GM23338 (cell line): ENCODE data around the gene ABCA7.

Experiments
- EZH2 ChIP-seq: fragments of 200-600 bp; sonication (generic); IDR thresholded peaks from one replicate; pipeline ENCODE4 v1.8.0; 2017; ENCODE audit warnings: antibody characterized with exemption, mild to moderate bottlenecking, low read depth; ENCODE audit not compliant: unreplicated experiment
- TF ChIP-seq, protein P1 (sequence below), 2 experiments: fragments of 200-600 bp in 1 of 2; sonication (generic) in 1 of 2; conservative IDR thresholded peaks; 2 replicates each; pipeline versions ENCODE4 v1.5.1 to v1.6.1; 2016 to 2017; ENCODE audit warnings: antibody characterized with exemption in 2 of 2, low read depth in 2 of 2, mild to moderate bottlenecking in 2 of 2, moderate library complexity in 1 of 2
- TF ChIP-seq, protein P2 (sequence below): IDR thresholded peaks from one replicate; pipeline ENCODE4 v1.6.1; 2018; ENCODE audit warnings: antibody characterized with exemption; ENCODE audit not compliant: unreplicated experiment

DNA sequence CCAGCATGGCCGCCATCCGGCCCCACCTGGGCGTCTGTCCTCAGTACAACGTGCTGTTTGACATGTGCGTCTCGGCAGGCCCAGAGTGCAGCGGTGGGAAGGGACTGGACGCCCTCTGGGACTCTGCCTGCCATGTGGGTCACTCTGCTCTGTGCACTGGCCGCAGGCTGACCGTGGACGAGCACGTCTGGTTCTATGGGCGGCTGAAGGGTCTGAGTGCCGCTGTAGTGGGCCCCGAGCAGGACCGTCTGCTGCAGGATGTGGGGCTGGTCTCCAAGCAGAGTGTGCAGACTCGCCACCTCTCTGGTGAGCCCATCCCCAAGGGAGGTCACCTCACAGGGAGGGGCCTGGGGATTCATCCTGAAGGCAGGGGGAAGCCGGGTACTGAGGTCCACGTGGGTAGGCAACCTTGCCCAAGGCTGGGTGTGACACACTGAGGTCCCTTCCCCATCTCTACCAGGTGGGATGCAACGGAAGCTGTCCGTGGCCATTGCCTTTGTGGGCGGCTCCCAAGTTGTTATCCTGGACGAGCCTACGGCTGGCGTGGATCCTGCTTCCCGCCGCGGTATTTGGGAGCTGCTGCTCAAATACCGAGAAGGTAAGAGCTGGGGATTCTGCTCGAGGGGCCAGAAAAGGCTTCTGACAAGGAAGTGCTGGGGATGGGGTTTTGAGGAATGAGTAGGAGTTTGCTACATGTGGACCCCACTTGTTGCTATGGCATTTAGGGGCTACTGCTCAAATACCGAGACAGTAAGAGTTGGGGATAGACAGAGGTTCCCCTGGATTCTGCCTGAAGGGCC is 11.3 kb downstream of the ABCA7 start:
- TF ChIP-seq, protein P1, sequence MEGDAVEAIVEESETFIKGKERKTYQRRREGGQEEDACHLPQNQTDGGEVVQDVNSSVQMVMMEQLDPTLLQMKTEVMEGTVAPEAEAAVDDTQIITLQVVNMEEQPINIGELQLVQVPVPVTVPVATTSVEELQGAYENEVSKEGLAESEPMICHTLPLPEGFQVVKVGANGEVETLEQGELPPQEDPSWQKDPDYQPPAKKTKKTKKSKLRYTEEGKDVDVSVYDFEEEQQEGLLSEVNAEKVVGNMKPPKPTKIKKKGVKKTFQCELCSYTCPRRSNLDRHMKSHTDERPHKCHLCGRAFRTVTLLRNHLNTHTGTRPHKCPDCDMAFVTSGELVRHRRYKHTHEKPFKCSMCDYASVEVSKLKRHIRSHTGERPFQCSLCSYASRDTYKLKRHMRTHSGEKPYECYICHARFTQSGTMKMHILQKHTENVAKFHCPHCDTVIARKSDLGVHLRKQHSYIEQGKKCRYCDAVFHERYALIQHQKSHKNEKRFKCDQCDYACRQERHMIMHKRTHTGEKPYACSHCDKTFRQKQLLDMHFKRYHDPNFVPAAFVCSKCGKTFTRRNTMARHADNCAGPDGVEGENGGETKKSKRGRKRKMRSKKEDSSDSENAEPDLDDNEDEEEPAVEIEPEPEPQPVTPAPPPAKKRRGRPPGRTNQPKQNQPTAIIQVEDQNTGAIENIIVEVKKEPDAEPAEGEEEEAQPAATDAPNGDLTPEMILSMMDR (conservative IDR thresholded peaks at IDR 0.05; ENCODE audit: low read depth in 2 of 2): no peak
- TF ChIP-seq, protein P2, sequence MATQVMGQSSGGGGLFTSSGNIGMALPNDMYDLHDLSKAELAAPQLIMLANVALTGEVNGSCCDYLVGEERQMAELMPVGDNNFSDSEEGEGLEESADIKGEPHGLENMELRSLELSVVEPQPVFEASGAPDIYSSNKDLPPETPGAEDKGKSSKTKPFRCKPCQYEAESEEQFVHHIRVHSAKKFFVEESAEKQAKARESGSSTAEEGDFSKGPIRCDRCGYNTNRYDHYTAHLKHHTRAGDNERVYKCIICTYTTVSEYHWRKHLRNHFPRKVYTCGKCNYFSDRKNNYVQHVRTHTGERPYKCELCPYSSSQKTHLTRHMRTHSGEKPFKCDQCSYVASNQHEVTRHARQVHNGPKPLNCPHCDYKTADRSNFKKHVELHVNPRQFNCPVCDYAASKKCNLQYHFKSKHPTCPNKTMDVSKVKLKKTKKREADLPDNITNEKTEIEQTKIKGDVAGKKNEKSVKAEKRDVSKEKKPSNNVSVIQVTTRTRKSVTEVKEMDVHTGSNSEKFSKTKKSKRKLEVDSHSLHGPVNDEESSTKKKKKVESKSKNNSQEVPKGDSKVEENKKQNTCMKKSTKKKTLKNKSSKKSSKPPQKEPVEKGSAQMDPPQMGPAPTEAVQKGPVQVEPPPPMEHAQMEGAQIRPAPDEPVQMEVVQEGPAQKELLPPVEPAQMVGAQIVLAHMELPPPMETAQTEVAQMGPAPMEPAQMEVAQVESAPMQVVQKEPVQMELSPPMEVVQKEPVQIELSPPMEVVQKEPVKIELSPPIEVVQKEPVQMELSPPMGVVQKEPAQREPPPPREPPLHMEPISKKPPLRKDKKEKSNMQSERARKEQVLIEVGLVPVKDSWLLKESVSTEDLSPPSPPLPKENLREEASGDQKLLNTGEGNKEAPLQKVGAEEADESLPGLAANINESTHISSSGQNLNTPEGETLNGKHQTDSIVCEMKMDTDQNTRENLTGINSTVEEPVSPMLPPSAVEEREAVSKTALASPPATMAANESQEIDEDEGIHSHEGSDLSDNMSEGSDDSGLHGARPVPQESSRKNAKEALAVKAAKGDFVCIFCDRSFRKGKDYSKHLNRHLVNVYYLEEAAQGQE: no peak
- no peak for TF ChIP-seq EZH2
